ENCODE measurements around the gene SPRY4.

SPRY4 gene

DNA sequence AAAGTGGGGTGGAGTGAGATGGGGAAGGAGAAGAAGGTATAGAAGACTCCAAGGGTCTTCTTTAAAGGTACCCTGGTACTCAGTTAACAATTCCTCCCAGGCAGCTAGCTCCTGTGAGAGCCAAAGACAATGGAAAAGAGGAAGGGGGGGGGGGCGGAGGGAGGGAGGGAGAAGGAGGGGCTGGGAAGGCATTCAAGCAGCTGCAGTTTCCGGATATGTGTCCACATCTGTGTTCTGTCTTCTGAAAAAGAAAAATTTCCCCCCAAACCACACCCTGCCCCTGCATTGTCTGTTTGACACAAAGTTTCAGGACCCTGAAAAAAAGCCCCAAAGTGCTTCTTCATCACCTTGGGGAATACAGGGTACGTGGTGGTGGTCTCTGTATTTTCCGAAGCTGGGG lies 11.1 kb downstream of the SPRY4 start:
- Histone ChIP-seq H3K27me3 (ENCODE audit: insufficient read depth, low read length) (no peaks in the 10 kb centered on the region), H3K4me1 (ENCODE audit: insufficient read depth, low read length) (peaks cover 27% of the 10 kb centered on the region), H3K36me3 (ENCODE audit: insufficient read depth, low read length) (peaks cover 90% of the 10 kb centered on the region), H3K9ac (ENCODE audit: low read depth, low read length) (no peak overlapping the region), H3K27ac (ENCODE audit: low read depth, low read length) (no peak overlapping the region), H3K9me3 (ENCODE audit: insufficient read depth, low read depth, low read length) (no peaks in the 10 kb centered on the region), H3K4me3 (ENCODE audit: low read length) (no peak overlapping the region)
- 82% methylated on average over 3 of the region's 4 CpGs for WGBS

DNA sequence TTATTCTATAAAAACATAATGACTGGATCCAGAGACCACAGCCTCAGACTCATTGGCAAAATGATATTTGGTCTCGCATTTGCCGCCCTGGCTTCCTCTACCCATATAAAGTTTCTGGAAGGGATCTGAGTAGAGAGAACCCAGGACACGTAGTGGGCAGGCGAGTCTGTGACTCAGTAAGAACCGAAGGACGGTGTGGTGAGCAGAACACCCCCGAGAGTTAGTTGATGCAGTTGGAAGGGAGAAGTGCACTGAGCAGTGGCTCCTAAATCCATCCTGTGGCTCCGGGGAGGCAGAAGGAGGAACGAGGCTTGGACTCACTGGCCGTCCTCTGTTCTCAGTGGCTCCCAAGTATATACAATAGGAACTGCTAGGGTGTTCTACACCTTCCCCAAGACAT lies 11.5 kb downstream of the SPRY4 start:
- Histone ChIP-seq H3K9me3 (ENCODE audit: insufficient read depth, low read depth, low read length) (no peaks in the 10 kb centered on the region), H3K27ac (ENCODE audit: low read depth, low read length) (no peak overlapping the region), H3K27me3 (ENCODE audit: insufficient read depth, low read length) (no peaks in the 10 kb centered on the region), H3K9ac (ENCODE audit: low read depth, low read length) (no peak overlapping the region), H3K4me1 (ENCODE audit: insufficient read depth, low read length) (peaks cover 23% of the 10 kb centered on the region), H3K36me3 (ENCODE audit: insufficient read depth, low read length) (peaks cover 86% of the 10 kb centered on the region), H3K4me3 (ENCODE audit: low read length) (no peak overlapping the region)
- WGBS: 92% methylated on average over 10 of the region's 10 CpGs

DNA sequence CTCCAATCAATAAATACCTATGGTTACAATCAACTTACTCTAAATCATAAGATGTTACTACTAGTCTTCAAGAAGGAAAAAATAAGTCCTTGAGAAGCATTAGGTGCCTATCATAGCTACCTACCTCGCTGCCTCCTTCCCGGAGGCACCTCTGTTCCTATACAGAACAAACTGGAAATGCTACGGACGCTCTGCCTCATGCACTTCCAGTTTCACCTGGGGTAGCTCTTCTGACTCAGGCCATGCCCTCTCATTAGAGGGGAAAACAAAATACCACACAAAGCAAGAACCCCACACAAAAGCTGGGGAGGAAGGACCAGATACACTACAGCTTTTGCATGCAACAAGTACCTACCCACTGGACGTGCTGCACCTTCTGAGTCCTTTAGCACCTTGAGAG lies 12.4 kb downstream of the SPRY4 start:
- H3K9me3 ChIP-seq (ENCODE audit: insufficient read depth, low read depth, low read length): no peaks in the 10 kb centered on the region
- no peaks in the 10 kb centered on the region for H3K27me3 ChIP-seq (ENCODE audit: insufficient read depth, low read length)
- 97% methylated on average over 5 of the region's 5 CpGs for WGBS
- H3K36me3 ChIP-seq (ENCODE audit: insufficient read depth, low read length): peaks cover 88% of the 10 kb centered on the region
- H3K4me1 ChIP-seq (ENCODE audit: insufficient read depth, low read length): peaks cover 16% of the 10 kb centered on the region
- no peak overlapping the region; the same call in 1 of the 2 replicates for H3K27ac ChIP-seq (ENCODE audit: low read depth, low read length)
- H3K4me3 ChIP-seq (ENCODE audit: low read length): no peak overlapping the region
- no peak overlapping the region for H3K9ac ChIP-seq (ENCODE audit: low read depth, low read length)

DNA sequence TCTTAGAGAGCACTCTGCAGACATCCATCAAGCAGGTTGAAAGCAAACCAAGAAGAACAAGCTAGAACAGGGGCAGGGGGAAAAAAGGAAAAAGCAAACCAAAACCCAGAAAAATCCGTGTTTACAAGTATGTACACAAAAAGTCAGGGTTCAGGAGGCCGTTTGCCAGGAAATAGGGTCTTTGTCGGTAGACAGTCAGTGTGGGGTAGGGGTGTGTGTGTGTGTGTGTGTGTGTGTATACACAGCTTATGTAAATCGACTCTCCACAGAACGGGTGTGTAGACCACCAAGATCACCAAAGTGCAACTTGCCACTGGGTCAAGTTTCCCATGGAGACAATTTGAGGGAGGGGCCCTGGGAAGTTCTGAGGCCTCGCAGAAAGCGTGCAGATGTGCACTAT lies 13.1 kb downstream of the SPRY4 start:
- H3K4me1 ChIP-seq (ENCODE audit: insufficient read depth, low read length): peaks cover 11% of the 10 kb centered on the region
- H3K36me3 ChIP-seq (ENCODE audit: insufficient read depth, low read length): peaks cover 81% of the 10 kb centered on the region

DNA sequence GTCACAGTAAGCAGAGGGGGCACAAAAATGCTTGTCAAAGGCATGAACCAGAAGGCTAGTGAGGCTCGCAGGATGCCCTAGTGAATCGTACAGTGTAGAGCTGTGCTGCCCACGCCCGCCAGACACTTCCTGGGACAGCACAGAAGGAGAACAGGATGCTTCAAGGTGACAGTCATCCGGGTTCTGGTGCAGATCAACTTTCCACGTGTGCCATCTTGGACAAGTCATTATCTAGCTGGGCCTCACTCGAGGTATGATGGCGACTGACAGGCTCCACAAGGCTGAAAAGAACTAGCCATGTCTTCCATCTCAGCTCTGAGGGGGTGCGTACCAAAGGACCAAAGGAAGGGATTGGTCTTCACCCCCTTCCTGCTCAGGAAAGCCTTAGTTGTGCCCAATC lies 14.0 kb downstream of the SPRY4 start:
- Histone ChIP-seq H3K9me3 (ENCODE audit: insufficient read depth, low read depth, low read length) (no peaks in the 10 kb centered on the region), H3K4me3 (ENCODE audit: low read length) (no peak overlapping the region), H3K27ac (ENCODE audit: low read depth, low read length) (no peak overlapping the region), H3K9ac (ENCODE audit: low read depth, low read length) (no peak overlapping the region), H3K27me3 (ENCODE audit: insufficient read depth, low read length) (no peaks in the 10 kb centered on the region), H3K4me1 (ENCODE audit: insufficient read depth, low read length) (peaks cover 4% of the 10 kb centered on the region; the same call in 1 of the 2 replicates), H3K36me3 (ENCODE audit: insufficient read depth, low read length) (peaks cover 72% of the 10 kb centered on the region)
- 95% methylated on average over 9 of the region's 9 CpGs for WGBS

More for the DNA sequence above, 13.1 kb downstream of the SPRY4 start:
- 90% methylated on average over 7 of the region's 7 CpGs for WGBS
- H3K9ac ChIP-seq (ENCODE audit: low read depth, low read length): no peak overlapping the region
- H3K4me3 ChIP-seq (ENCODE audit: low read length): no peak overlapping the region
- no peaks in the 10 kb centered on the region for H3K9me3 ChIP-seq (ENCODE audit: insufficient read depth, low read depth, low read length)
- no peaks in the 10 kb centered on the region for H3K27me3 ChIP-seq (ENCODE audit: insufficient read depth, low read length)
- H3K27ac ChIP-seq (ENCODE audit: low read depth, low read length): no peak overlapping the region

DNA sequence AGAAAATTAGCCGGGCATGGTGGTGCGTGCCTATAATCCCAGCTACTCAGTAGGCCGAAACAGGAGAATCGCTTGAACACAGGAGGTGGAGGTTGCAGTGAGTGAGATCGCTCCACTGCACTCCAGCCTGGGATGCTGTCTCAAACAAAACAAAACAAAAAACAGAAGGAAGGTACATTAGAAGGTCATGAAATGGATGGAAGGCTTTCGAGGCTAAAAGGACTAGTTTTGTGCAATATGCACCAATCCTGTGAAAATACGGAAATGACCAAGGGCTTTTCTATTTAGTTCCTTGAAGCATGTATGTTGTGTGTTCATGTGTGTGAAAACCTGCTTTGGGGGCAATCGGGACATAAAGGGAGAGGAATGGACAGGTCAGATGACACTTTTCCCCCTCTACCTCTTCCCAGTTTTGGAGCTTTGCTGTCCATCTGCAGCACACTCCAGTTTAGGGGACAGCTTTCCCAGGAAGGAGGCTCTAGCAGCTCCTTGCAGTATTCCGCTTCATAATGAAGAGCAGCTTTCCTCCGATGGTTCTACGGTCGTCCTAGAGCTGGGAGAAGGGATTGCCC lies 15.0 kb downstream of the SPRY4 start:
- no peak overlapping the region for H3K27ac ChIP-seq (ENCODE audit: low read depth, low read length)
- no peak overlapping the region for H3K9ac ChIP-seq (ENCODE audit: low read depth, low read length)
- H3K9me3 ChIP-seq (ENCODE audit: insufficient read depth, low read depth, low read length): no peaks in the 10 kb centered on the region
- peaks cover 2% of the 10 kb centered on the region for H3K4me1 ChIP-seq (ENCODE audit: insufficient read depth, low read length)
- H3K36me3 ChIP-seq (ENCODE audit: insufficient read depth, low read length): peaks cover 62% of the 10 kb centered on the region
- H3K27me3 ChIP-seq (ENCODE audit: insufficient read depth, low read length): no peaks in the 10 kb centered on the region
- no peak overlapping the region for H3K4me3 ChIP-seq (ENCODE audit: low read length)
- 89% methylated on average over 12 of the region's 12 CpGs for WGBS

- peaks cover 6% of the 10 kb centered on the region for H3K4me1 ChIP-seq (ENCODE audit: insufficient read depth, low read length)
- 89% methylated on average over 3 of the region's 3 CpGs for WGBS
- H3K4me3 ChIP-seq (ENCODE audit: low read length): no peak overlapping the region
- H3K9ac ChIP-seq (ENCODE audit: low read depth, low read length): no peak overlapping the region
- no peaks in the 10 kb centered on the region for H3K9me3 ChIP-seq (ENCODE audit: insufficient read depth, low read depth, low read length)
- no peak overlapping the region for H3K27ac ChIP-seq (ENCODE audit: low read depth, low read length)
- peaks cover 48% of the 10 kb centered on the region for H3K36me3 ChIP-seq (ENCODE audit: insufficient read depth, low read length)
- no peaks in the 10 kb centered on the region for H3K27me3 ChIP-seq (ENCODE audit: insufficient read depth, low read length)
These were observed 16.5 kb downstream of the SPRY4 start for GRCh38 chr5:142308358-142308757.

DNA sequence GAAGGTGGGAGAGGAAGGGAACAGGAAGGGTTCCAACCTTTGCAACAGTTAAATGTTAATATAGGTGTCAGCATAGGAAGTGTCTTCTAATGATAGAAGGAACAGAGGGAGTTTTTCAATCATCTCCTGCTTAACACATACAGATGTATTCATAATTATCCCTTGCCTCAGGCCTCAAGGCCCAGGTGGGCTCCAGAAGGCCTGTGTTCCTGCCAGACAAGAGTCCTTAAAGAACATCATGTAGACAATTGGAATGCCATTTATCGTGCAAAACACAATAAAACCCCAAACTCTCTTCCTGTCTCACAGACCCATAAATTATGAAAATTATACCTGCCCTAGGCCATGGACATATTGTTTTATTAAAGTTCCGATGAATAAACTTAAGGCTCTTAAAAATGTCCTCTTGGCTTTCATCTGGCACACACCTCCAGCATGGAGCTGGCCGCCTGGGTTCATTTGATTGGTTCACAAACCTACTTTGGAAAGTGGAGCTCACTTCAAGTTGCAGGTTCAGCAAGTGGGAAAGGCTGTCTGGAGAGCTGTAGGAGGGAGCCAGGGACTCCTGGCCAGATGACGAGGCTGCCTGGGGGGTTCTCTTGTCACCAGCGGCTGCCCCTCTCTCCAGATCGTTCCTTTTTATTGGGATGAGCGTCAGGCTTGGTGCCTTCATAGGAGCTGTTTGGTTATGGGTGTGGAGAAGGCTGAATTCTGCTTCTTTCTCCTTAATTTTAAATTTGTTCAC lies 17.5 kb downstream of the SPRY4 start:
- Histone ChIP-seq H3K36me3 (ENCODE audit: insufficient read depth, low read length) (peaks cover 37% of the 10 kb centered on the region), H3K9ac (ENCODE audit: low read depth, low read length) (no peak overlapping the region), H3K9me3 (ENCODE audit: insufficient read depth, low read depth, low read length) (no peaks in the 10 kb centered on the region), H3K27me3 (ENCODE audit: insufficient read depth, low read length) (no peaks in the 10 kb centered on the region), H3K4me1 (ENCODE audit: insufficient read depth, low read length) (peaks cover 6% of the 10 kb centered on the region), H3K4me3 (ENCODE audit: low read length) (no peak overlapping the region), H3K27ac (ENCODE audit: low read depth, low read length) (no peak overlapping the region)
- WGBS: 89% methylated on average over 7 of the region's 7 CpGs

- H3K9ac ChIP-seq (ENCODE audit: low read depth, low read length): no peak overlapping the region
- no peak overlapping the region for H3K4me3 ChIP-seq (ENCODE audit: low read length)
- H3K4me1 ChIP-seq (ENCODE audit: insufficient read depth, low read length): peaks cover 6% of the 10 kb centered on the region
- H3K9me3 ChIP-seq (ENCODE audit: insufficient read depth, low read depth, low read length): no peaks in the 10 kb centered on the region
- no peaks in the 10 kb centered on the region for H3K27me3 ChIP-seq (ENCODE audit: insufficient read depth, low read length)
- WGBS: 86% methylated on average over 6 of the region's 6 CpGs
- no peak overlapping the region for H3K27ac ChIP-seq (ENCODE audit: low read depth, low read length)
- H3K36me3 ChIP-seq (ENCODE audit: insufficient read depth, low read length): peaks cover 25% of the 10 kb centered on the region
These were observed 18.7 kb downstream of the SPRY4 start for GRCh38 chr5:142306077-142306502.

DNA sequence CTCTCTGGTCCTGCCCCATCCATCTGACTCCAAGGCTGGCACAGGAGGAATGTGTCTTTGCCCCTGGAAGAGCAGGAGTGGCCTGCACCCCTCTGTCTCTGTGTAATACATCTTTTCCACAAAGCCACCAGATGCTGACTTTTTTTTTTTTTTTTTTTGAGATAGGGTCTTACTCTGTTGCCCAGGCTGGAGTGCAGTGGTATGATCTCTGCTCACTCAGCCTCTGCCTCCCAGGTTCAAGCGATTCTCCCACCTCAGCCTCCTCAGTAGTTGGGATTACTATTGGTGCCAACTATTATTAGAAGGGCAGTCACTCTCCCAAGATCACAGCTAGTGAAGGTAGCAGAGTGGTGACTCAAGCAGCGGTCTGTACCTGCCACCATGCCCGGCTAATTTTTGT lies 19.6 kb downstream of the SPRY4 start:
- no peak overlapping the region for H3K9ac ChIP-seq (ENCODE audit: low read depth, low read length)
- H3K27ac ChIP-seq (ENCODE audit: low read depth, low read length): no peak overlapping the region
- H3K36me3 ChIP-seq (ENCODE audit: insufficient read depth, low read length): peaks cover 16% of the 10 kb centered on the region
- H3K9me3 ChIP-seq (ENCODE audit: insufficient read depth, low read depth, low read length): no peaks in the 10 kb centered on the region
- H3K4me3 ChIP-seq (ENCODE audit: low read length): no peak overlapping the region
- over 99% methylated on average over 3 of the region's 3 CpGs for WGBS
- H3K4me1 ChIP-seq (ENCODE audit: insufficient read depth, low read length): peaks cover 6% of the 10 kb centered on the region
- H3K27me3 ChIP-seq (ENCODE audit: insufficient read depth, low read length): no peaks in the 10 kb centered on the region

- H3K4me3 ChIP-seq (ENCODE audit: low read length): no peak overlapping the region
- H3K9ac ChIP-seq (ENCODE audit: low read depth, low read length): no peak overlapping the region
- H3K36me3 ChIP-seq (ENCODE audit: insufficient read depth, low read length): peaks cover 9% of the 10 kb centered on the region
- 89% methylated on average over 14 of the region's 14 CpGs for WGBS
- peaks cover 6% of the 10 kb centered on the region for H3K4me1 ChIP-seq (ENCODE audit: insufficient read depth, low read length)
- no peaks in the 10 kb centered on the region for H3K27me3 ChIP-seq (ENCODE audit: insufficient read depth, low read length)
- H3K27ac ChIP-seq (ENCODE audit: low read depth, low read length): no peak overlapping the region
- H3K9me3 ChIP-seq (ENCODE audit: insufficient read depth, low read depth, low read length): no peaks in the 10 kb centered on the region
These were observed 20.7 kb downstream of the SPRY4 start for GRCh38 chr5:142304013-142304701.

Measured in HUES64 (cell line).